Liver (tissue), 9 donors: ENCODE results near the gene AP5Z1. TPM values are rescaled to one million over a fixed set of nuclear protein-coding genes. Genes with fewer than 3 reads are reported as not detected.

Source experiments
- DNase-seq: peaks from one replicate; pipeline ENCODE4 v3.0.0-alpha.2; 2017; ENCODE audit warnings: low spot score
- H3K27ac ChIP-seq, 2 donors: one replicate each; pipeline ENCODE4 v1.7.0; 2013; ENCODE audit warnings: inconsistent platforms in 2 of 2, low read length in 2 of 2, control low read depth in 1 of 2, low read depth in 1 of 2, mild to moderate bottlenecking in 1 of 2
- H3K27me3 ChIP-seq, 4 donors: one replicate each; pipeline versions ENCODE4 v1.6.1 to v1.7.0; 2013; ENCODE audit warnings: low read length in 3 of 4, inconsistent platforms in 1 of 4, mild to moderate bottlenecking in 1 of 4, moderate library complexity in 1 of 4; ENCODE audit not compliant: control insufficient read depth in 4 of 4, insufficient read depth in 4 of 4
- H3K36me3 ChIP-seq, 4 donors: one replicate each; pipeline versions ENCODE4 v1.6.1 to v1.7.0; 2013; ENCODE audit warnings: low read length in 3 of 4, mild to moderate bottlenecking in 3 of 4, low read depth in 1 of 4, moderate library complexity in 1 of 4; ENCODE audit not compliant: control insufficient read depth in 4 of 4, insufficient read depth in 3 of 4
- H3K4me1 ChIP-seq, 4 donors: one replicate each; pipeline versions ENCODE4 v1.6.1 to v1.7.0; 2013; ENCODE audit warnings: low read length in 3 of 4, mild to moderate bottlenecking in 3 of 4, moderate library complexity in 1 of 4; ENCODE audit not compliant: control insufficient read depth in 4 of 4, insufficient read depth in 4 of 4
- H3K4me3 ChIP-seq, 3 donors: one replicate each; pipeline versions ENCODE4 v1.6.1 to v1.7.0; 2013; ENCODE audit warnings: low read length in 3 of 3, control low read depth in 1 of 3, low read depth in 1 of 3, mild to moderate bottlenecking in 1 of 3
- H3K9ac ChIP-seq, 2 donors: one replicate each; pipeline ENCODE4 v1.7.0; 2013; ENCODE audit warnings: low read length in 2 of 2, mild to moderate bottlenecking in 2 of 2, moderate library complexity in 2 of 2, control low read depth in 1 of 2, low read depth in 1 of 2
- H3K9me3 ChIP-seq, 4 donors: one replicate each; pipeline versions ENCODE4 v1.6.1 to v1.7.0; 2013; ENCODE audit warnings: low read length in 3 of 4; ENCODE audit not compliant: control insufficient read depth in 4 of 4
- CTCF ChIP-seq: fragments of 150-350 bp; IDR thresholded peaks from 2 replicates; pipeline ENCODE4 v1.5.1; 2017; ENCODE audit warnings: improper control_type of control experiment, low read depth, low read length; ENCODE audit not compliant: missing input control
- EGR1 ChIP-seq, 2 donors: IDR thresholded peaks; 2 replicates each; pipeline ENCODE4 v1.6.1; 2016 to 2018; ENCODE audit warnings: antibody characterized with exemption in 2 of 2, low read depth in 2 of 2
- FOXA1 ChIP-seq: IDR thresholded peaks from 2 replicates; pipeline ENCODE4 v1.6.1; 2016; ENCODE audit warnings: antibody characterized with exemption
- FOXA2 ChIP-seq: IDR thresholded peaks from 2 replicates; pipeline ENCODE4 v1.6.1; 2016; ENCODE audit warnings: antibody characterized with exemption
- HNF4A ChIP-seq, 2 donors: conservative IDR thresholded peaks; 2 replicates each; pipeline ENCODE4 v1.6.1; 2016; ENCODE audit warnings: antibody characterized with exemption in 2 of 2, mild to moderate bottlenecking in 2 of 2
- JUND ChIP-seq, 2 donors: IDR thresholded peaks; 2 replicates each; pipeline ENCODE4 v1.6.1; 2016; ENCODE audit warnings: antibody characterized with exemption in 2 of 2
- MAX ChIP-seq: IDR thresholded peaks from 2 replicates; pipeline ENCODE4 v1.6.1; 2016; ENCODE audit warnings: antibody characterized with exemption
- NR2F2 ChIP-seq: IDR thresholded peaks from 2 replicates; pipeline ENCODE4 v1.6.1; 2016; ENCODE audit warnings: antibody characterized with exemption
- RAD21 ChIP-seq, 2 donors: IDR thresholded peaks; 2 replicates each; pipeline ENCODE4 v1.6.1; 2016; ENCODE audit warnings: antibody characterized with exemption in 2 of 2, mild to moderate bottlenecking in 2 of 2
- RXRA ChIP-seq, 2 donors: IDR thresholded peaks; 2 replicates each; pipeline ENCODE4 v1.6.1; 2017 to 2018; ENCODE audit warnings: antibody characterized with exemption in 2 of 2, mild to moderate bottlenecking in 1 of 2
- SP1 ChIP-seq: IDR thresholded peaks from 2 replicates; pipeline ENCODE4 v1.6.1; 2018; ENCODE audit warnings: antibody characterized with exemption, mild to moderate bottlenecking
- TAF1 ChIP-seq: conservative IDR thresholded peaks from 2 replicates; pipeline ENCODE4 v1.6.1; 2016; ENCODE audit warnings: antibody characterized with exemption, mild to moderate bottlenecking
- YY1 ChIP-seq: IDR thresholded peaks from 2 replicates; pipeline ENCODE4 v1.6.1; 2016; ENCODE audit warnings: antibody characterized with exemption, mild to moderate bottlenecking
- WGBS: extraction: QIAGEN DNeasy Blood & Tissue Kit; methylation state at CpG from one replicate; pipeline ENCODE4 v1.1.7; 2013; 5-methylcytosine and 5-hydroxymethylcytosine counted together
- polyA plus RNA-seq, 2 donors: library from polyadenylated mRNA; stranded (reverse) in 1 of 2; unstranded in 1 of 2; fragments of 200-250 nt in 1 of 2; fragments of >200 nt in 1 of 2; fragmentation: Nextera tagmentation in 1 of 2; extraction: Ambion mirVana in 1 of 2; gene quantifications; one replicate each; pipeline versions ENCODE4 v1.2.1 to v1.2.3, GENCODE V29; 2013 to 2015
- total RNA-seq, 2 donors: library from RNA; depleted of rRNA; stranded (reverse); fragments of >200 nt; gene quantifications; one replicate each; pipeline ENCODE4 v1.2.3, GENCODE V29; 2014
- TF ChIP-seq, protein P1 (sequence below): IDR thresholded peaks from 2 replicates; pipeline ENCODE4 v1.6.1; 2016; ENCODE audit warnings: antibody characterized with exemption
- TF ChIP-seq, protein P2 (sequence below): IDR thresholded peaks from 2 replicates; pipeline ENCODE4 v1.6.1; 2016; ENCODE audit warnings: antibody characterized with exemption
- donor health status: healthy.
- donor health status: healthy.
- donor health status: healthy.
- donor health status: healthy.
- donor health status: healthy.

Gene AP5Z1
- total and polyA plus RNA-seq, 4 donors: 10.2 to 16.0 (median 14.2) TPM

- TF ChIP-seq CTCF: no peak
- TF ChIP-seq FOXA1: no peak
- TF ChIP-seq YY1: no peak
Measured at GRCh38 chr7:4771737-4772136, 3.7 kb upstream of the AP5Z1 start (continued).

DNA sequence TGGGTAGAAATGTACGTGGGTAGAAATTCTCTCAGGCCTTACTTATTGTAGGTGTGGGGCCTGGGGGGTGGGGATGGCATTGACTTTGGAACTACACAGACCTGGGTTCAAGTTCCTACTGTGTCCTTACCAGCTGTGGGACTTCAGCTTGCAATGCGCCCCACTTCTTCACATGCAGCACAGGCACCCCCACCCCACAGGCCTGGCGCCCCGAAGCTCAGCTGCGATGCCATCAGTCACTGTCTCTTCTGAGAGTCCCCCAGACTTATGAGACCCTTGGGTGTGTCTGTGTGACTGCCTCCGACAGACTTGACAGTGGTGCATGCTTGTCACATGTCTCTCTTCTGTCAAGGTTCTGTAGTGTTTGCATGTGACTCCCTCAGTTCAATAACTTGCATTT lies 3.1 kb upstream of the AP5Z1 start:
- TF ChIP-seq FOXA2 (no peak), HNF4A (conservative IDR thresholded peaks at IDR 0.05) (no peak)
- TF ChIP-seq, protein P1, sequence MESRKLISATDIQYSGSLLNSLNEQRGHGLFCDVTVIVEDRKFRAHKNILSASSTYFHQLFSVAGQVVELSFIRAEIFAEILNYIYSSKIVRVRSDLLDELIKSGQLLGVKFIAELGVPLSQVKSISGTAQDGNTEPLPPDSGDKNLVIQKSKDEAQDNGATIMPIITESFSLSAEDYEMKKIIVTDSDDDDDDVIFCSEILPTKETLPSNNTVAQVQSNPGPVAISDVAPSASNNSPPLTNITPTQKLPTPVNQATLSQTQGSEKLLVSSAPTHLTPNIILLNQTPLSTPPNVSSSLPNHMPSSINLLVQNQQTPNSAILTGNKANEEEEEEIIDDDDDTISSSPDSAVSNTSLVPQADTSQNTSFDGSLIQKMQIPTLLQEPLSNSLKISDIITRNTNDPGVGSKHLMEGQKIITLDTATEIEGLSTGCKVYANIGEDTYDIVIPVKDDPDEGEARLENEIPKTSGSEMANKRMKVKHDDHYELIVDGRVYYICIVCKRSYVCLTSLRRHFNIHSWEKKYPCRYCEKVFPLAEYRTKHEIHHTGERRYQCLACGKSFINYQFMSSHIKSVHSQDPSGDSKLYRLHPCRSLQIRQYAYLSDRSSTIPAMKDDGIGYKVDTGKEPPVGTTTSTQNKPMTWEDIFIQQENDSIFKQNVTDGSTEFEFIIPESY: no peak
- Histone ChIP-seq H3K27ac (no peak overlapping the region), H3K9ac (no peak overlapping the region), H3K36me3 (peaks cover 0 to 2% (median 0%) of the 10 kb centered on the region in 4 donors), H3K4me3 (no peak overlapping the region), H3K9me3 (no peaks in the 10 kb centered on the region), H3K4me1 (peaks cover 0 to 28% (median 25%) of the 10 kb centered on the region in 4 donors), H3K27me3 (no peaks in the 10 kb centered on the region)
- no peak for DNase-seq
- 95% methylated on average over 6 of the region's 6 CpGs for WGBS

DNA sequence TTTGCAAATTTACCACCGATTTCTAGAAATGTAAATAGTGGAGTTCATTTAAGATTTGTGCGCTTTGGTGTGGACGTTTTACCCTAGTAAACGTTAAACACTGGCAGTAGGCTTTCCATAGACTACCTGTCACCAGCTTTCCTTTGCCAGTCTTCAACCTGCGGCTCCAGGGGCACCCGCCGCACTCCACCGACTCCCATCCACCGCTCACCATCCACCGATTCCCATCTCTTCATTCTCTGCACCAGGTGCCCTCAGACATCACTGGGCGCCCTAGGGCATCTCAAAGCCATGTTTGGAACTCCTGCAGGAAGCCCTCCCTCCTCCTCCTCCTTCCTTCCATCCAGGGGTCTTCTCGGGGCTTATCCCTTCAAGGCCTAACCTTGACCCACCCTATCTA lies 1.4 kb upstream of the AP5Z1 start:
- WGBS: 86% methylated on average over 12 of the region's 12 CpGs
- peaks cover 4 to 30% (median 26%) of the 10 kb centered on the region in 4 donors for H3K4me1 ChIP-seq
- no peak for DNase-seq
- no peaks in the 10 kb centered on the region for H3K9me3 ChIP-seq
- H3K27me3 ChIP-seq: no peaks in the 10 kb centered on the region
- no peak overlapping the region for H3K9ac ChIP-seq
- no peaks in the 10 kb centered on the region for H3K36me3 ChIP-seq
- TF ChIP-seq SP1: no peak
- no peak for TF ChIP-seq RAD21 (IDR thresholded peaks at IDR 0.05)
- H3K27ac ChIP-seq: no peak overlapping the region
- no peak overlapping the region for H3K4me3 ChIP-seq

DNA sequence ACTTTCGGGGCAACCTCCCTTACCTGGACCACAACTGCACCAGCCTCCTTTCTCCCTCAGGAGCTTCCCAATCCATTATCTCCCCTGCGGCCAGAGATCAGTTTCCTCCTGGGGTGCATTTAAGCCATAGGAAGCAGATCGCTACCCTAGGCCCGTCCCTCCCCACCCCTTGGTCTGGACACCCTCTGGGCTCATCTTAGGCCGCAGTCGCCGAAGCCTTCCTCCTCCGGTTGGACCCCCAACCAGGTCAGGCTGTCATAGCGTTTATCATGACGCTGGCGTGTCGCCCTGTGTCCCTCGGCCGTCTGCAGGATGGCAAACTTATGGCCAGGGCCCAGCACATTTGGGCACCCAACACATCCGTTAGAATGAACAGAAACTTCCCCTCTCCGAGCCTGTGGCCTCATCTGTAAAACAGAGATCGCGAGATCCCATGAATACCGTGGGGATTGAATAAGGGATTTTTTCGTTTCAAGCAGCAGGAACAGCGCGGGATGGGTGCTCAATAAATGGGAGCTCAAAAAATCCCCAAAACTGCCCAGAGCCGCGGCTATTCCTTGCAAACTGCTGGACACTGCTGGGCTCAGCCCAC lies 669 bp upstream of the AP5Z1 start:
- DNase-seq: no peak
- H3K27me3 ChIP-seq: no peaks in the 10 kb centered on the region
- peak overlapping the region; percentile 78 to 93 for H3K9ac ChIP-seq
- no peaks in the 10 kb centered on the region for H3K36me3 ChIP-seq
- H3K4me1 ChIP-seq: peaks cover 4 to 30% (median 26%) of the 10 kb centered on the region in 4 donors
- no peaks in the 10 kb centered on the region for H3K9me3 ChIP-seq
- peak overlapping the region; percentile 95 to 97 for H3K27ac ChIP-seq
- peak overlapping the region; percentile 85 to 97 (median 92) for H3K4me3 ChIP-seq
- 13% methylated on average over 24 of the region's 24 CpGs for WGBS
- TF ChIP-seq RAD21 (IDR thresholded peaks at IDR 0.05) (no peak), NR2F2 (no peak), MAX (no peak), SP1 (no peak), EGR1 (IDR thresholded peaks at IDR 0.05; ENCODE audit: low read depth in 2 of 2) (no peak), CTCF (no peak), TAF1 (peak; percentile 9), JUND (IDR thresholded peaks at IDR 0.05) (no peak), RXRA (IDR thresholded peaks at IDR 0.05) (no peak)
- TF ChIP-seq, protein P1: peak; percentile 97
- TF ChIP-seq, protein P2, sequence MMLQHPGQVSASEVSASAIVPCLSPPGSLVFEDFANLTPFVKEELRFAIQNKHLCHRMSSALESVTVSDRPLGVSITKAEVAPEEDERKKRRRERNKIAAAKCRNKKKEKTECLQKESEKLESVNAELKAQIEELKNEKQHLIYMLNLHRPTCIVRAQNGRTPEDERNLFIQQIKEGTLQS: no peak
